HG02938 (cell line): ENCODE data around the gene CBX6.

Experiments used
- ATAC-seq: cut with Tn5 transposase; IDR thresholded peaks from one replicate; pipeline ENCODE4 v1.9.1; 2021; ENCODE audit warnings: mild to moderate bottlenecking, moderate library complexity; ENCODE audit not compliant: unreplicated experiment

Gene CBX6

GRCh38 chr22:38823076-38823475, 48.9 kb downstream of the CBX6 start:
- ATAC-seq = no peak

DNA sequence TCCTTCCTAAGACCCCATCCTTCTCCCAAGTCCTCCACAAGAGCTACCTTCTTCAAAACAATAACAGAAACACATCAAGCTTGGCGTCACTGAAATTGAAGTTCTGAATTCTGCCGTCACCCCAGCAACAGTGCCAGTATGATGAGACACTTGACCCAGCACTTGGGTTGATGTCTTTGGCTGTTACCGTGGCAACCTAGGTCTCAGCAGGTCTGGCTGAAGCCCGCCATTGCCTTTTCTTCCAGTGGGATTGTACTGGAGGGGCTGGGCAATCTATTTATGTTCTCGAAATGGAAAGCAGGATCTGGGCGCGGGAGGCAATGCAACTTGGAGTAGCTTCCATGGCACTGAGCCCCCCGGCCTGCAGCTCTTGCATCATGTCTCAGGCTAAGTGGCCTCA, 52.0 kb downstream of the CBX6 start:
- ATAC-seq = no peak

- ATAC-seq = no peak
Measured at GRCh38 chr22:38819387-38819940, 52.6 kb downstream of the CBX6 start.

DNA sequence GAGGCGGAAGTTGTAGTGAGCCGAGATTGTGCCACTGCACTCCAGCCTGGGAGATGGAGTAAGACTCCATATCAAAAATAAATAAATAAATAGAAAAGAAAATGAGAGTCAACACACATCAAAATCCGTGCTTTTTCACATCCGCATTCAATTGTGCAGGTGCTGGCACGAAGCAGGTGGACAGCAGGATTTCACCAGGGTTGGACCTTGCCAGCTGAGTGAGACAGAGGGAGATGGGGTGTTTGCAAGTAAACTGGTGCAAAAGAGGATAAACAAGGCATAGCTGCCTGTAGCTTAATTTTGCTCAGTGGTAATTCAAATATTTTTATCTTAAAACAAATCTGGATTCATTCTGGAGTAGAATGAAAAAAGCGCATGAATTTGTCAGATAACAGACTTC, 54.8 kb downstream of the CBX6 start:
- ATAC-seq = no peak

GRCh38 chr22:38815842-38816241, 56.2 kb downstream of the CBX6 start:
- ATAC-seq = no peak
